ENCODE results near the gene RAP1GAP2.
"Not testable (repeated sequence)": the region's sequence is repeated elsewhere in the genome, so short reads cannot be mapped to it uniquely, and the experiment has no call there.

Gene RAP1GAP2

GRCh38 chr17:2782055-2782454, 14.2 kb upstream of the RAP1GAP2 start:
- peaks cover 41 to 84% (median 69%) of the 10 kb centered on the region in 10 experiments for H3K4me1 ChIP-seq
- H4K20me1 ChIP-seq = peaks cover 0 to 8% (median 0%) of the 10 kb centered on the region in 11 experiments; a peak in 2 of 22 replicates
- peaks cover 0 to 6% (median 0%) of the 10 kb centered on the region in 11 experiments; a peak in 6 of 22 replicates for H3K27me3 ChIP-seq

GRCh38 chr17:2783310-2784030, 12.8 kb upstream of the RAP1GAP2 start:
- Histone ChIP-seq H3K4me1 (peaks cover 37 to 85% (median 71%) of the 10 kb centered on the region in 10 experiments), H3K9me3 (replicated peaks in 1 of 11) (peaks cover 0 to 4% (median 0%) of the 10 kb centered on the region in 11 experiments; a peak in 1 of 22 replicates)

More at GRCh38 chr17:2782055-2782454, 14.2 kb upstream of the RAP1GAP2 start:
- Histone ChIP-seq H3K36me3 (no peaks in the 10 kb centered on the region), H3K27ac (0 out of 22 replicates have a peak overlapping the region, but pooled peaks of 1 of the 11 experiments have one; percentile 18), H3K4me3 (peak overlapping the region in 1 of 10 experiments; percentile 24; a peak in 1 of 20 replicates), H3K9me3 (replicated peaks in 1 of 11) (peaks cover 0 to 4% (median 0%) of the 10 kb centered on the region in 11 experiments; a peak in 1 of 22 replicates), H3K4me2 (peak overlapping the region; percentile 9 to 77 (median 56); a peak in 17 of 22 replicates), H3K9ac (no peak overlapping the region; a peak in 1 of 22 replicates)
- no peak for TF ChIP-seq Cebpa-rat (IDR thresholded peaks at IDR 0.05)

GRCh38 chr17:2784864-2785263, 11.4 kb upstream of the RAP1GAP2 start:
- peaks cover 42 to 85% (median 73%) of the 10 kb centered on the region in 10 experiments for H3K4me1 ChIP-seq
- peak overlapping the region in 5 of 11 experiments; percentile 20 to 48 (median 33); a peak in 7 of 22 replicates for H3K9ac ChIP-seq
- peaks cover 0 to 4% (median 0%) of the 10 kb centered on the region in 11 experiments; a peak in 1 of 22 replicates for H3K9me3 ChIP-seq (replicated peaks in 1 of 11)
- no peaks in the 10 kb centered on the region for H4K20me1 ChIP-seq
- peak overlapping the region in 8 of 11 experiments; percentile 27 to 98 (median 74); a peak in 11 of 22 replicates for H3K27ac ChIP-seq
- no peaks in the 10 kb centered on the region for H3K27me3 ChIP-seq
- no peak overlapping the region; a peak in 1 of 22 replicates for H3K4me2 ChIP-seq
- H3K36me3 ChIP-seq = no peaks in the 10 kb centered on the region
- no peak overlapping the region for H3K4me3 ChIP-seq
- TF ChIP-seq Cebpa-rat (IDR thresholded peaks at IDR 0.05) = no peak

More at GRCh38 chr17:2783310-2784030, 12.8 kb upstream of the RAP1GAP2 start:
- Histone ChIP-seq H3K27me3 (no peaks in the 10 kb centered on the region), H3K27ac (peak overlapping the region in 2 of 11 experiments; percentile 10 to 98; a peak in 1 of 22 replicates), H4K20me1 (peaks cover 0 to 3% (median 0%) of the 10 kb centered on the region in 11 experiments; a peak in 1 of 22 replicates), H3K36me3 (no peaks in the 10 kb centered on the region), H3K9ac (no peak overlapping the region), H3K4me3 (no peak overlapping the region), H3K4me2 (peak overlapping the region in 4 of 11 experiments; percentile 57 to 77 (median 69); a peak in 6 of 22 replicates)
- no peak for TF ChIP-seq Cebpa-rat (IDR thresholded peaks at IDR 0.05)

- H4K20me1 ChIP-seq; H3K4me3 ChIP-seq; H3K36me3 ChIP-seq; H3K27me3 ChIP-seq; H3K9me3 ChIP-seq (replicated peaks in 1 of 11): not testable (repeated sequence)
- peak overlapping the region in 4 of 11 experiments; percentile 50 to 74 (median 70); a peak in 4 of 22 replicates for H3K4me2 ChIP-seq
- peaks cover 47 to 85% (median 74%) of the 10 kb centered on the region in 10 experiments for H3K4me1 ChIP-seq
- peak overlapping the region in 8 of 11 experiments; percentile 63 to 98 (median 83); a peak in 15 of 22 replicates for H3K27ac ChIP-seq
- H3K9ac ChIP-seq = peak overlapping the region in 4 of 11 experiments; percentile 20 to 48 (median 36); a peak in 6 of 22 replicates
Observed at GRCh38 chr17:2785376-2785775, 10.9 kb upstream of the RAP1GAP2 start.

- no peak for TF ChIP-seq Cebpa-rat (IDR thresholded peaks at IDR 0.05)
- H3K36me3 ChIP-seq = no peaks in the 10 kb centered on the region
- no peaks in the 10 kb centered on the region for H3K27me3 ChIP-seq
- H3K9me3 ChIP-seq (replicated peaks in 1 of 11) = peaks cover 0 to 4% (median 0%) of the 10 kb centered on the region in 11 experiments; a peak in 1 of 22 replicates
- H3K27ac ChIP-seq = peak overlapping the region in 10 of 11 experiments; percentile 53 to 98 (median 84); a peak in 20 of 22 replicates
- no peaks in the 10 kb centered on the region for H4K20me1 ChIP-seq
- H3K4me1 ChIP-seq = peaks cover 56 to 86% (median 76%) of the 10 kb centered on the region in 10 experiments
- H3K4me3 ChIP-seq = peak overlapping the region in 3 of 10 experiments; percentile 21 to 38 (median 25); a peak in 5 of 20 replicates
- H3K4me2 ChIP-seq = peak overlapping the region; percentile 69 to 82 (median 71)
- H3K9ac ChIP-seq = peak overlapping the region in 10 of 11 experiments; percentile 20 to 70 (median 58); a peak in 14 of 22 replicates
Observed at GRCh38 chr17:2786176-2786881, 9.9 kb upstream of the RAP1GAP2 start.

GRCh38 chr17:2789700-2790099, 6.5 kb upstream of the RAP1GAP2 start:
- H4K20me1 ChIP-seq = no peaks in the 10 kb centered on the region
- peak overlapping the region in 4 of 10 experiments; percentile 20 to 60 (median 36); a peak in 3 of 20 replicates for H3K4me3 ChIP-seq
- no peaks in the 10 kb centered on the region for H3K36me3 ChIP-seq
- peak in 7 of 11 experiments; percentile 48 to 95 (median 75); a peak in 13 of 22 replicates for TF ChIP-seq Cebpa-rat (IDR thresholded peaks at IDR 0.05)
- peaks cover 66 to 99% (median 93%) of the 10 kb centered on the region in 10 experiments for H3K4me1 ChIP-seq
- H3K27me3 ChIP-seq = no peaks in the 10 kb centered on the region
- peak overlapping the region; percentile 86 to 100 (median 98) for H3K4me2 ChIP-seq
- H3K27ac ChIP-seq = peak overlapping the region in 10 of 11 experiments; percentile 76 to 98 (median 94); a peak in 18 of 22 replicates
- no peaks in the 10 kb centered on the region for H3K9me3 ChIP-seq (replicated peaks in 1 of 11)
- H3K9ac ChIP-seq = peak overlapping the region in 9 of 11 experiments; percentile 71 to 88 (median 82); a peak in 17 of 22 replicates

GRCh38 chr17:2792366-2793169, 3.7 kb upstream of the RAP1GAP2 start:
- peak overlapping the region in 5 of 10 experiments; percentile 3 to 29 (median 12); a peak in 9 of 20 replicates for H3K4me3 ChIP-seq
- no peaks in the 10 kb centered on the region for H3K9me3 ChIP-seq (replicated peaks in 1 of 11)
- peak overlapping the region; percentile 92 to 100 (median 98) for H3K4me2 ChIP-seq
- H4K20me1 ChIP-seq = peaks cover 0 to 1% (median under 1%) of the 10 kb centered on the region in 11 experiments; a peak in 6 of 22 replicates
- TF ChIP-seq Cebpa-rat (IDR thresholded peaks at IDR 0.05) = no peak
- H3K9ac ChIP-seq = peak overlapping the region; percentile 23 to 88 (median 82); a peak in 21 of 22 replicates
- peak overlapping the region; percentile 49 to 98 (median 93); a peak in 21 of 22 replicates for H3K27ac ChIP-seq
- no peaks in the 10 kb centered on the region for H3K36me3 ChIP-seq
- peaks cover 72 to 97% (median 88%) of the 10 kb centered on the region in 10 experiments for H3K4me1 ChIP-seq
- no peaks in the 10 kb centered on the region for H3K27me3 ChIP-seq

Measured in BLaER1 treated with 17β-estradiol and CSF1 and Interleukin-3, amounts not matched to agents 10 nM and 100 nM (cell line).